RWPE2 (cell line): ENCODE results near the gene ZNF561.

ENCODE experiments used
- ATAC-seq: fragments of 200-7000 bp; cut with Tn5 transposase; 3 replicates; pipeline ENCODE4 v1.9.1; 2021; ENCODE audit warnings: low read depth
- DNase-seq: peaks from one replicate; pipeline ENCODE4 v3.0.0-alpha.2; 2020; ENCODE audit warnings: low spot score
- H3K27ac ChIP-seq: fragments of 450-650 bp; 2 replicates; pipeline ENCODE4 v1.5.1; 2017; ENCODE audit warnings: mild to moderate bottlenecking; ENCODE audit not compliant: poor library complexity, severe bottlenecking
- H3K27me3 ChIP-seq: fragments of 250-450 bp; sonication (Bioruptor Pico); 2 replicates; pipeline ENCODE4 v1.5.1; 2021; ENCODE audit warnings: mild to moderate bottlenecking, moderate library complexity; ENCODE audit not compliant: insufficient read depth, poor library complexity, severe bottlenecking
- H3K36me3 ChIP-seq: fragments of 250-450 bp; sonication (Bioruptor Pico); 2 replicates; pipeline ENCODE4 v1.5.1; 2020; ENCODE audit warnings: low read depth, mild to moderate bottlenecking, moderate library complexity
- H3K4me1 ChIP-seq: fragments of 250-450 bp; sonication (Bioruptor Pico); 2 replicates; pipeline ENCODE4 v1.5.1; 2021; ENCODE audit warnings: mild to moderate bottlenecking, moderate library complexity; ENCODE audit not compliant: insufficient read depth, poor library complexity, severe bottlenecking
- H3K4me3 ChIP-seq: fragments of 250-450 bp; sonication (Bioruptor Pico); 2 replicates; pipeline ENCODE4 v1.5.1; 2021; ENCODE audit warnings: mild to moderate bottlenecking, moderate library complexity; ENCODE audit not compliant: severe bottlenecking
- H3K9me3 ChIP-seq: fragments of 250-450 bp; sonication (Bioruptor Pico); 2 replicates; pipeline ENCODE4 v1.5.1; 2021; ENCODE audit warnings: mild to moderate bottlenecking, moderate library complexity; ENCODE audit not compliant: severe bottlenecking
- TF ChIP-seq, protein P1 (sequence below): fragments of 450-650 bp; IDR thresholded peaks from one replicate; pipeline ENCODE4 v1.5.1; 2017; ENCODE audit warnings: mild to moderate bottlenecking, moderate library complexity; ENCODE audit not compliant: poor library complexity, severe bottlenecking

Gene ZNF561

DNA sequence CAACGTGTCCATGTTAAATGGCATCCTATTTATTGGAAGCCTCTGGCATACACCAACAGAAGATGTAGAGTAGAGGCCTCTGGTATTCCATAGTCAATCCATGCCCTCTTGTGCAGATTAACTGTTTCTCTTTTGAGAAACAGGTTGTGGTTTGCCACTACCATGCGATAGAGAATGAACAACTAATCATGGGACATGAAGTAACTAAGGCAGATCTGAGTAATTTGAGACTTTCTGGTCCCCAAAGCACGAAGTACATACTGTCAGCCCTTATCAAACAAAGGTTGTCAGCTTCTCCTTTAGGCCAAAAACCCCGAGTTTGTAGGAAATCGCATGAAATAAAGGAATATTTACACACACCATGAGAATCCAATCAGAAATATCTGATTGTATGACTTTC, 40.3 kb downstream of the ZNF561 start:
- peaks cover 67% of the 10 kb centered on the region for H3K36me3 ChIP-seq

DNA sequence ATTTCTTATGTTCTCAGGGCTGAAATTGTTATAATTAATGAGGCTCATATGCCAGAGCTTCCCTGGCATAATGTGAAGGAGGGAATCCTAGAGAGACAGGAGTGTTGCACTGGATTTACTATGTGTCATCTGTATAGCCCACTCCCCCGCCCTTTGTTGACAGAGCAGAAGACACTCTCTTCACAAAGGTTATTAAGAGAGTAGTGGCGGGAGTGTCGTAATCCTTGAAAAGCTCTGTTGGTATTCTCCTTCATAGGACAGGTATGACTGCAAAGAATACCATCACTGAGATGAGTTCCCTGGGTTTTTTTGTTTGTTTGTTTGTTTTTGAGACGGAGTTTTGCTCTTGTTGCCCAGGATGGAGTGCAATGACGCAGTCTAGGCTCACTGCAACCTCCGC, 50.8 kb downstream of the ZNF561 start:
- no peak for DNase-seq
- TF ChIP-seq, protein P1, sequence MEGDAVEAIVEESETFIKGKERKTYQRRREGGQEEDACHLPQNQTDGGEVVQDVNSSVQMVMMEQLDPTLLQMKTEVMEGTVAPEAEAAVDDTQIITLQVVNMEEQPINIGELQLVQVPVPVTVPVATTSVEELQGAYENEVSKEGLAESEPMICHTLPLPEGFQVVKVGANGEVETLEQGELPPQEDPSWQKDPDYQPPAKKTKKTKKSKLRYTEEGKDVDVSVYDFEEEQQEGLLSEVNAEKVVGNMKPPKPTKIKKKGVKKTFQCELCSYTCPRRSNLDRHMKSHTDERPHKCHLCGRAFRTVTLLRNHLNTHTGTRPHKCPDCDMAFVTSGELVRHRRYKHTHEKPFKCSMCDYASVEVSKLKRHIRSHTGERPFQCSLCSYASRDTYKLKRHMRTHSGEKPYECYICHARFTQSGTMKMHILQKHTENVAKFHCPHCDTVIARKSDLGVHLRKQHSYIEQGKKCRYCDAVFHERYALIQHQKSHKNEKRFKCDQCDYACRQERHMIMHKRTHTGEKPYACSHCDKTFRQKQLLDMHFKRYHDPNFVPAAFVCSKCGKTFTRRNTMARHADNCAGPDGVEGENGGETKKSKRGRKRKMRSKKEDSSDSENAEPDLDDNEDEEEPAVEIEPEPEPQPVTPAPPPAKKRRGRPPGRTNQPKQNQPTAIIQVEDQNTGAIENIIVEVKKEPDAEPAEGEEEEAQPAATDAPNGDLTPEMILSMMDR: no peak
- ATAC-seq: no peak
- Histone ChIP-seq H3K4me1 (no peaks in the 10 kb centered on the region), H3K36me3 (peaks cover 96% of the 10 kb centered on the region), H3K4me3 (no peak overlapping the region), H3K27me3 (no peaks in the 10 kb centered on the region), H3K9me3 (peaks cover 61% of the 10 kb centered on the region), H3K27ac (no peak overlapping the region)

More for the DNA sequence above, 40.3 kb downstream of the ZNF561 start:
- Histone ChIP-seq H3K4me3 (no peak overlapping the region), H3K4me1 (no peaks in the 10 kb centered on the region), H3K27ac (no peak overlapping the region), H3K9me3 (peaks cover 34% of the 10 kb centered on the region), H3K27me3 (no peaks in the 10 kb centered on the region)
- DNase-seq: no peak
- TF ChIP-seq, protein P1: no peak
- no peak for ATAC-seq

DNA sequence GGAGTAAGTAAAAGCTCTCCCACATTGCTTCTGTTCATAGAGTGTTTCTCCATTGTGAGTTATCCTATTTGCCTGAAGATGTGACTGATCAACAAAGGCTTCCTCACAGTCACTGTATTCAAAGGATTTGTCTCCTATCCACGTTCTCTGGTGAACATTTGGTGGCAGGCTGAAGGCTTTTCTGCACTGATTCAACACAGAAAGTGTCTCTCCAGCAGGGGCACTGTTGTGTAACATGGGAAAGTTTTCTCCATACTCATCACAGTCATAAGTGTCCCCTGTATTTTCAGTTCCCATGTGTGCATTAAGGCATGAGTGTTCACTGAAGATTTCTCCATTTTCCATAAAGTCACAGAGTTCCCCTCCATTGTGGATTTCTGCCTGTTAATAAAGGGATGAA, 54.3 kb downstream of the ZNF561 start:
- H3K9me3 ChIP-seq: peaks cover 63% of the 10 kb centered on the region

DNA sequence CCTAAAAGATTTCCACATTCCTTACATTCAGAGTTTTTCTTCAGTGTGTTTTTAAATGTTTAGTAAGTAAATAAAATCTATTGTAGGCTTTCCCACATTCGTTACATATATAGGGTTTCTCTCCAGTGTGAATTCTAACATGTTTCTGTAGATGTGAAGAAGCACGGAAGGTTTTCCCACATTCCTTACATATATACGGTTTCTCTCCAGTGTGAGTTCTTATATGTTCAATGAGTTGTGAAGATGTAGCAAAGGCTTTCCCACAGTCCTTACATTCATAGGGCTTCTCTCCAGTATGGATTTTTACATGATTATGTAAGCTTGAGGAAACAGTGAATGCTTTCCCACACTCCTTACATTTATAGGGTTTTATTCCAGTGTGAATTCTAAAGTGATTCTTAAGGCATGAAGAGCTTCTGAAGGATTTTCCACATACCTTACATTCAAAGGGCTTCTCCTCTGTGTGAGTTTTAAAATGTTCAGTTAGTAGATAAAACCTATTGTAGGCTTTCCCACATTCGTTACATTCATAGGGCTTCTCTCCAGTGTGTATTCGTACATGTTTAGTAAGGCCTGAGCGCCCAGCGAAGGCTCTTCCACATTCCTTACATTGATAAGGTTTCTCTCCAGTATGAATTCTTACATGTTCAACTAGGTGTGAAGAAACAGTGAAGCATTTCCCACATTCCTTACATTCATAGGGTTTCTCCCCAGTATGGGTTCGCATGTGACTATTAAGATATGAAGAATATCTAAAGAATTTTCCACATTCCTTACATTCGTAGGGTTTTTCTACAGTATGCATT, 54.9 kb downstream of the ZNF561 start:
- no peaks in the 10 kb centered on the region for H3K4me1 ChIP-seq
- TF ChIP-seq, protein P1: no peak
- H3K36me3 ChIP-seq: peaks cover 97% of the 10 kb centered on the region
- H3K27me3 ChIP-seq: no peaks in the 10 kb centered on the region
- ATAC-seq (no peak), DNase-seq (no peak)
- peaks cover 57% of the 10 kb centered on the region for H3K9me3 ChIP-seq
- no peak overlapping the region for H3K4me3 ChIP-seq
- no peak overlapping the region for H3K27ac ChIP-seq

More for the DNA sequence above, 54.3 kb downstream of the ZNF561 start:
- H3K27me3 ChIP-seq: no peaks in the 10 kb centered on the region
- ATAC-seq (no peak), DNase-seq (no peak)
- no peak overlapping the region for H3K27ac ChIP-seq
- no peak overlapping the region for H3K4me3 ChIP-seq
- peaks cover 97% of the 10 kb centered on the region for H3K36me3 ChIP-seq
- H3K4me1 ChIP-seq: no peaks in the 10 kb centered on the region
- TF ChIP-seq, protein P1: no peak
